K562 (cell line): ENCODE results near the gene TIAM1. TPM values are rescaled to one million over a fixed set of nuclear protein-coding genes. Genes with fewer than 3 reads are reported as not detected.

Experiments
- ATAC-seq: fragments of 200-7000 bp; cut with Tn5 transposase; 3 replicates; pipeline ENCODE4 v1.9.1; 2020; ENCODE audit warnings: moderate library complexity
- BruUV-seq: library from RNA; stranded (reverse); fragments of 400-500 nt; replicated peaks from 2 replicates; lab custom pipeline; 2021; lab: Mats Ljungman, UMichigan
- CTCF ChIA-PET: fragments of 300-600 bp; formaldehyde crosslinking; extraction: SDS; loops from one replicate; lab custom pipeline; 2021; ENCODE audit warnings: low intra/inter-chr PET ratio; lab: Yijun Ruan, JAX
- POLR2A ChIA-PET: fragments of 300-600, 350-650 bp; sonication (Branson Sonifier 250); formaldehyde crosslinking; extraction: SDS; loops from one replicate; lab custom pipeline; 2021; ENCODE audit warnings: antibody characterized with exemption, inconsistent platforms; lab: Yijun Ruan, JAX
- DNase-seq, 4 experiments: peaks; one replicate each; pipeline versions ENCODE4 v3.0.0 to v3.0.0-alpha.2; 2011 to 2018; ENCODE audit warnings: low spot score in 3 of 4, mixed read lengths in 3 of 4; ENCODE audit errors: extremely low read depth in 1 of 4
- FAIRE-seq: peaks from 2 replicates; lab custom pipeline; 2011; peaks lifted over from hg19 to GRCh38; lab: Jason Lieb, UNC
- H2AFZ ChIP-seq: 2 replicates; pipeline ENCODE4 v1.6.0; 2011; ENCODE audit warnings: low read depth, low read length, control low read depth, inconsistent platforms
- H3K27ac ChIP-seq: fragments of 200-600 bp; 3 replicates; pipeline ENCODE4 v1.8.0; 2011; ENCODE audit warnings: low read depth, mild to moderate bottlenecking, control low read depth, inconsistent platforms, low read length, moderate library complexity, mixed read lengths; ENCODE audit errors: extremely low read depth
- H3K27me3 ChIP-seq, 2 experiments: fragments of 300-600 bp in 1 of 2; 2 replicates in 1 of 2; 3 replicates in 1 of 2; pipeline versions ENCODE4 v1.6.0 to v1.8.0; 2011; ENCODE audit warnings: inconsistent platforms in 2 of 2, low read length in 2 of 2, mild to moderate bottlenecking in 1 of 2, mixed read lengths in 1 of 2, moderate library complexity in 1 of 2; ENCODE audit not compliant: control insufficient read depth in 2 of 2, insufficient read depth in 2 of 2
- H3K36me3 ChIP-seq: fragments of 300-600 bp; 3 replicates; pipeline ENCODE4 v1.8.0; 2011; ENCODE audit warnings: mild to moderate bottlenecking, low read length, inconsistent platforms; ENCODE audit not compliant: control insufficient read depth, insufficient read depth
- H3K4me1 ChIP-seq, 2 experiments: fragments of 200-600 bp in 1 of 2; replicated peaks in 1 of 2; 2 replicates in 1 of 2; 3 replicates in 1 of 2; pipeline versions ENCODE4 v1.5.1 to v1.8.0; 2011; ENCODE audit warnings: inconsistent platforms in 2 of 2, low read length in 2 of 2, mild to moderate bottlenecking in 1 of 2, mixed read lengths in 1 of 2, moderate library complexity in 1 of 2; ENCODE audit not compliant: control insufficient read depth in 2 of 2, insufficient read depth in 2 of 2
- H3K4me2 ChIP-seq: 2 replicates; pipeline ENCODE4 v1.6.1; 2011; ENCODE audit warnings: low read length, control low read depth, inconsistent platforms, mixed read lengths; ENCODE audit not compliant: insufficient read depth
- H3K4me3 ChIP-seq: fragments of 200-600 bp; sonication (generic), shearing (Covaris generic); 2 replicates; pipeline ENCODE4 v1.5.1; 2016; ENCODE audit warnings: control low read depth, inconsistent platforms
- H3K79me2 ChIP-seq: fragments of 200-600 bp; 3 replicates; pipeline ENCODE4 v1.8.0; 2011; ENCODE audit warnings: low read length, inconsistent platforms; ENCODE audit not compliant: control insufficient read depth, insufficient read depth
- H3K9ac ChIP-seq, 2 experiments: 2 replicates each; pipeline versions ENCODE4 v1.6.0 to v1.6.1; 2011; ENCODE audit warnings: low read depth in 2 of 2, low read length in 2 of 2, control low read depth in 1 of 2, inconsistent platforms in 1 of 2, mild to moderate bottlenecking in 1 of 2, mixed read lengths in 1 of 2; ENCODE audit not compliant: insufficient read depth in 1 of 2
- H3K9me1 ChIP-seq: one replicate; pipeline ENCODE4 v1.6.0; 2011; ENCODE audit warnings: inconsistent platforms, mild to moderate bottlenecking, low read length, moderate library complexity; ENCODE audit not compliant: control insufficient read depth, insufficient read depth
- H3K9me3 ChIP-seq: replicated peaks from 2 replicates; pipeline ENCODE4 v1.5.1; 2011; ENCODE audit warnings: low read depth, low read length, inconsistent platforms; ENCODE audit not compliant: control insufficient read depth, insufficient read depth
- H4K20me1 ChIP-seq: replicated peaks from 2 replicates; pipeline ENCODE4 v1.6.1; 2011; ENCODE audit warnings: low read length, inconsistent platforms, mixed read lengths; ENCODE audit not compliant: control insufficient read depth, insufficient read depth
- BMI1 ChIP-seq: fragments of 150-350 bp; IDR thresholded peaks from 2 replicates; pipeline ENCODE4 v1.6.1; 2014; ENCODE audit warnings: low read length
- GABPA ChIP-seq: fragments of 200-800 bp; sonication (Bioruptor generic); conservative IDR thresholded peaks from 2 replicates; pipeline ENCODE4 v1.6.1; 2016; ENCODE audit warnings: low read depth, missing genetic modification characterization, missing compliant biosample characterization
- GATAD2B ChIP-seq: fragments of 450-650 bp; IDR thresholded peaks from 2 replicates; pipeline ENCODE4 v1.6.1; 2017; ENCODE audit warnings: mild to moderate bottlenecking, borderline replicate concordance
- HOMEZ ChIP-seq: fragments of 250-450 bp; sonication (Bioruptor Pico); IDR thresholded peaks from 2 replicates; pipeline ENCODE4 v1.4.0; 2020; ENCODE audit warnings: mild to moderate bottlenecking, moderate library complexity
- MCM3 ChIP-seq: fragments of 450-650 bp; IDR thresholded peaks from 2 replicates; pipeline ENCODE4 v1.6.1; 2016
- MTF1 ChIP-seq: fragments of 250-450 bp; sonication (Bioruptor Pico); IDR thresholded peaks from 2 replicates; pipeline ENCODE4 v1.9.0; 2021; ENCODE audit warnings: moderate library complexity, mild to moderate bottlenecking, inconsistent platforms, borderline replicate concordance
- NCOA2 ChIP-seq, 2 experiments: fragments of 450-650 bp; IDR thresholded peaks; 2 replicates each; pipeline ENCODE4 v1.6.1; 2018; ENCODE audit warnings: mild to moderate bottlenecking in 2 of 2, moderate library complexity in 1 of 2; ENCODE audit not compliant: partially characterized antibody in 2 of 2
- SPI1 ChIP-seq: IDR thresholded peaks from 2 replicates; pipeline ENCODE4 v1.6.1; 2011; ENCODE audit warnings: low read depth, low read length, control low read depth, borderline replicate concordance
- WHSC1 ChIP-seq: IDR thresholded peaks from one replicate; pipeline ENCODE4 v1.6.1; 2012; ENCODE audit warnings: low read length, control low read depth, inconsistent platforms
- ZNF253 ChIP-seq: fragments of 250-450 bp; sonication (Bioruptor Pico); conservative IDR thresholded peaks from 2 replicates; pipeline ENCODE4 v1.6.1; 2021; ENCODE audit warnings: mild to moderate bottlenecking
- ZNF511 ChIP-seq: sonication (generic); formaldehyde crosslinking; IDR thresholded peaks from 2 replicates; pipeline ENCODE4 v1.8.0; 2022; ENCODE audit warnings: mild to moderate bottlenecking, missing genetic modification reagents
- WGBS: fragments of 100-300 bp; shearing (Covaris generic); methylation state at CpG from one replicate; pipeline ENCODE4 v1.1.6; 2016; ENCODE audit warnings: low coverage, mixed read lengths; ENCODE audit not compliant: insufficient coverage; ENCODE audit errors: missing lambda C conversion rate; 5-methylcytosine and 5-hydroxymethylcytosine counted together
- in situ Hi-C: fragments of 300-500 bp; cut with MboI; formaldehyde crosslinking; loops from 4 replicates; pipeline ENCODE4 v1.15.0; 2018; ENCODE audit warnings: inconsistent platforms, mixed read lengths
- intact Hi-C: fragments of 100-400 bp; cut with micrococcal nuclease; formaldehyde crosslinking; loops from 2 replicates; pipeline ENCODE4 v1.14.2; 2022
- polyA plus RNA-seq, 8 experiments: library from polyadenylated mRNA; depleted of rRNA in 4 of 8; stranded (reverse) in 5 of 8; unstranded in 3 of 8; fragments of >200 nt; fragmentation: Nextera tagmentation in 2 of 8; fragmentation: Illumina TruSeq in 1 of 8; extraction: Ambion mirVana in 2 of 8; extraction: Trizol in 1 of 8; gene quantifications; 2 replicates each; pipeline versions ENCODE4 v1.2.1 to v1.2.3, GENCODE V29; 2011 to 2014; ENCODE audit warnings: inconsistent platforms in 1 of 8, missing spikeins in 1 of 8
- total RNA-seq, 7 experiments: library from RNA; depleted of rRNA in 6 of 7; stranded (reverse); fragments of >200 nt in 6 of 7; fragmentation: Illumina TruSeq in 2 of 7; extraction: Trizol in 2 of 7; gene quantifications; 2 replicates each; pipeline versions ENCODE4 v1.2.1 to v1.2.3, GENCODE V29; 2011 to 2021; ENCODE audit warnings: low replicate concordance in 1 of 7
- TF ChIP-seq, protein P1 (sequence below), 3 experiments: fragments of 200-800 bp in 1 of 3; sonication (Bioruptor generic) in 1 of 3; sonication (generic) in 1 of 3; formaldehyde crosslinking in 1 of 3; IDR thresholded peaks; 2 replicates each; pipeline versions ENCODE4 v1.6.1 to v1.8.0; 2016 to 2022; ENCODE audit warnings: mild to moderate bottlenecking in 2 of 3, missing compliant biosample characterization in 2 of 3, missing genetic modification characterization in 2 of 3, missing genetic modification reagents in 1 of 3

The TIAM1 gene
- total and polyA plus RNA-seq, 9 of the 15 experiments (the other 6 are each of a cell fraction or from before 2014, with no cell fraction given): 0.11 TPM; not detected in 8

- no peak overlapping the region for H3K4me2 ChIP-seq
- H3K36me3 ChIP-seq: no peaks in the 10 kb centered on the region
- no peak overlapping the region for H2AFZ ChIP-seq
- ChIA-PET CTCF (interaction anchor here (0.7 kb wide), 1 partner anchor 98 kb away, joined by 3 read pairs; no protein-coding TSS in a partner anchor), POLR2A (interaction anchor here (0.6 kb wide), 2 partner anchors 278 to 391 kb away, joined by 3 to 4 read pairs; no protein-coding TSS in a partner anchor)
- H3K27ac ChIP-seq: no peak overlapping the region
- no TSS peak for BruUV-seq
- H3K9me1 ChIP-seq: no peaks in the 10 kb centered on the region
- in situ Hi-C loops: no loop called here
- no peaks in the 10 kb centered on the region for H3K9me3 ChIP-seq
- H3K27me3 ChIP-seq: peaks cover 0 to 10% of the 10 kb centered on the region in 2 experiments; a peak in 1 of 5 replicates
- no peak overlapping the region for H3K9ac ChIP-seq
- ATAC-seq: no peak
- intact Hi-C loops: no loop called here
- no peak overlapping the region for H3K4me3 ChIP-seq
- no peaks in the 10 kb centered on the region for H4K20me1 ChIP-seq
- FAIRE-seq: no peak
- H3K4me1 ChIP-seq: no peaks in the 10 kb centered on the region
- no peak for DNase-seq
- H3K79me2 ChIP-seq: no peaks in the 10 kb centered on the region
- 0% methylated on average over 6 of the region's 6 CpGs for WGBS
- TF ChIP-seq GABPA (tag) (no peak), BMI1 (no peak), MTF1 (CRISPR knock-in tag) (no peak), ZNF253 (CRISPR knock-in tag) (no peak), NCOA2 (IDR thresholded peaks at IDR 0.05; ENCODE audit: partially characterized antibody in 2 of 2) (no peak), WHSC1 (no peak), ZNF511 (CRISPR knock-in tag) (no peak), MCM3 (no peak), HOMEZ (CRISPR knock-in tag) (no peak), GATAD2B (no peak), SPI1 (no peak)
- TF ChIP-seq, protein P1, sequence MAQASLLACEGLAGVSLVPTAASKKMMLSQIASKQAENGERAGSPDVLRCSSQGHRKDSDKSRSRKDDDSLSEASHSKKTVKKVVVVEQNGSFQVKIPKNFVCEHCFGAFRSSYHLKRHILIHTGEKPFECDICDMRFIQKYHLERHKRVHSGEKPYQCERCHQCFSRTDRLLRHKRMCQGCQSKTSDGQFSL (CRISPR knock-in tag; IDR thresholded peaks at IDR 0.05): no peak
- TF ChIP-seq, protein P1 (tag; IDR thresholded peaks at IDR 0.05): no peak
Measured at GRCh38 chr21:31143036-31143435, 201.0 kb downstream of the TIAM1 start.
